Hair follicle dermal papilla cell (primary cell): ENCODE measurements around the gene ZSWIM2. TPM values are rescaled to one million over a fixed set of nuclear protein-coding genes. Genes with fewer than 3 reads are reported as not detected.

Source experiments
- total RNA-seq: library from RNA; depleted of rRNA; stranded (reverse); fragments of >200 nt; gene quantifications from 2 replicates; pipeline ENCODE4 v1.2.3, GENCODE V29; 2012

The ZSWIM2 gene, protein sequence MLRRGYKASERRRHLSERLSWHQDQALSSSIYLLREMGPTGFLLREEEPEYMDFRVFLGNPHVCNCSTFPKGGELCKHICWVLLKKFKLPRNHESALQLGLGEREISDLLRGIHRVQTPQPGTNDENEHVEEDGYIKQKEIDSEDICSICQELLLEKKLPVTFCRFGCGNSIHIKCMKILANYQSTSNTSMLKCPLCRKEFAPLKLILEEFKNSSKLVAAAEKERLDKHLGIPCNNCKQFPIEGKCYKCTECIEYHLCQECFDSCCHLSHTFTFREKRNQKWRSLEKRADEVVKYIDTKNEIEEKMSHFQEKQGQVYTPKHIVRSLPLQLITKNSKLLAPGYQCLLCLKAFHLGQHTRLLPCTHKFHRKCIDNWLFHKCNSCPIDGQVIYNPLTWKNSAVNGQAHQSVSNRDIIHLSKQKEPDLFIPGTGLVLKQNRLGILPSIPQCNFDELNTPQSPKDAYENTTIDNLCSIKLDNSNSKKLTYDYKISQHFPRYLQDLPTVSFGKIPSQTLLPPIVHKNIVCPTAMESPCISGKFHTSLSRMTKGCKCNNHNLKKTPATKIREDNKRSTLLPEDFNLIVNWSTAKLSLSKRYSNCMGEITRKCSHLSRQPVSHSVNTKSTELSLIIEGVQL
- 0.36 and 0.81 TPM in 2 replicates for total RNA-seq

DNA sequence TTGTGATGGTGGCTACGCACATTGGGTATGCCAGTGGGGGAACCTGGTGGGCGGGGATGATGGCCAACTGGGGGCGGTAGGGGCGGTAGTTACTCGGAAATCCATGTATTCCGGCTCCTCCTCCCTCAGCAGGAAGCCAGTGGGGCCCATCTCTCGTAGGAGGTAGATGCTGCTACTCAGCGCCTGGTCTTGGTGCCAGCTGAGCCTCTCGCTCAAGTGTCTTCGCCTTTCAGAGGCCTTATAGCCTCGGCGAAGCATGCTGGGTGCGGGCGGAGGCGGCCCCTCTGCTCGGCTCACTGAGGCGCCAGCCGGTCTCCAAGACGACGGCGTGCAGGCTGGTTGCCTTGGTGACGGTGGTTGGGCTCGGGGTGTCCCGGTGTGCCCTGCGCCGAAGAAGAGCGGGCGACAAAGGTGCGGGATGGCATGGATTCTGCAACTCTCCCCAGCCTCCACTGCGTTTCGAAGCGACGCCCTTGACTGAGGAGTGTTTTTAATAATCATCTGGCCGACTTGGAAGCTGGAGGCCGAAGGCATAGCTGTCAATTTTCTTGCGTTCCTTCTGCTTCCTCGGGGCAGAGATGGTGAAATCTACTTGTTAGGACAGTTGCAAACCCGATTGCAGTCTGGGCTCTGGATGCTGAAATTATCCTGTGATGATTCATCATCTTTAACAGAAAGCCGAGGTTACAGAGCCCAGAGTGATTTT lies at the start of gene ZSWIM2:
Gene ZSWIM2 (minus strand): TSS at position 298 of the 706 bp plus-strand sequence. CDS start 40 bp downstream, at position 258.

Other genes with a start within 250 kb of the ZSWIM2 start
- 63.1 and 81.5 TPM in 2 replicates for gene FAM171B, start 155.1 kb downstream of the ZSWIM2 start, total RNA-seq